LNCaP clone FGC (cell line): ENCODE data around the gene MRAP2.

Experiments used
- DNase-seq: peaks from one replicate; pipeline ENCODE4 v3.0.0-alpha.2; 2011; ENCODE audit warnings: low read depth
- H3K4me3 ChIP-seq: 2 replicates; pipeline ENCODE4 v1.5.1; 2011; ENCODE audit warnings: mild to moderate bottlenecking, low read depth, low read length, control low read depth
- TF ChIP-seq, protein P1 (sequence below): IDR thresholded peaks from 2 replicates; pipeline ENCODE4 v1.5.1; 2012; ENCODE audit warnings: mild to moderate bottlenecking; ENCODE audit not compliant: control insufficient read depth, insufficient read depth; ENCODE audit errors: extremely low read depth

Gene MRAP2

DNA sequence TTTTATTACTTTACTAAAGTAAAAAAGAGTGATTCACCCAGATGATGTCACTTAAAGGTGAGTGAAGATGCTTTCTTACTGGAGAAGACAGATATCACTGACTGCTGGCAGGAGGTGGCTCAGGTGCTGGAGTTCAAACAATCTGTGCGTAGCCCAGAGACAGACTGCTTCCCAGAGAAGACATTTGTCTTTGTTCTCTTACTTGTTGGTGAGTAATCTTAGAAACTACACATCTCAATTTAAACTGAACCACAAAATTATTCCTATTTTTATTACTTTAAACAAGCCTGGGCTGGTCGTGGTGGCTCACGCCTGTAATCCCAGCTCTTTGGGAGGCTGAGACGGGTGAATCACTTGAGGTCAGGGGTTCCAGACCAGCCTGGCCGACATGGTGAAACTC is 101.7 kb downstream of the MRAP2 start:
- TF ChIP-seq, protein P1, sequence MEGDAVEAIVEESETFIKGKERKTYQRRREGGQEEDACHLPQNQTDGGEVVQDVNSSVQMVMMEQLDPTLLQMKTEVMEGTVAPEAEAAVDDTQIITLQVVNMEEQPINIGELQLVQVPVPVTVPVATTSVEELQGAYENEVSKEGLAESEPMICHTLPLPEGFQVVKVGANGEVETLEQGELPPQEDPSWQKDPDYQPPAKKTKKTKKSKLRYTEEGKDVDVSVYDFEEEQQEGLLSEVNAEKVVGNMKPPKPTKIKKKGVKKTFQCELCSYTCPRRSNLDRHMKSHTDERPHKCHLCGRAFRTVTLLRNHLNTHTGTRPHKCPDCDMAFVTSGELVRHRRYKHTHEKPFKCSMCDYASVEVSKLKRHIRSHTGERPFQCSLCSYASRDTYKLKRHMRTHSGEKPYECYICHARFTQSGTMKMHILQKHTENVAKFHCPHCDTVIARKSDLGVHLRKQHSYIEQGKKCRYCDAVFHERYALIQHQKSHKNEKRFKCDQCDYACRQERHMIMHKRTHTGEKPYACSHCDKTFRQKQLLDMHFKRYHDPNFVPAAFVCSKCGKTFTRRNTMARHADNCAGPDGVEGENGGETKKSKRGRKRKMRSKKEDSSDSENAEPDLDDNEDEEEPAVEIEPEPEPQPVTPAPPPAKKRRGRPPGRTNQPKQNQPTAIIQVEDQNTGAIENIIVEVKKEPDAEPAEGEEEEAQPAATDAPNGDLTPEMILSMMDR: no peak
- H3K4me3 ChIP-seq: no peak overlapping the region
- no peak for DNase-seq

DNA sequence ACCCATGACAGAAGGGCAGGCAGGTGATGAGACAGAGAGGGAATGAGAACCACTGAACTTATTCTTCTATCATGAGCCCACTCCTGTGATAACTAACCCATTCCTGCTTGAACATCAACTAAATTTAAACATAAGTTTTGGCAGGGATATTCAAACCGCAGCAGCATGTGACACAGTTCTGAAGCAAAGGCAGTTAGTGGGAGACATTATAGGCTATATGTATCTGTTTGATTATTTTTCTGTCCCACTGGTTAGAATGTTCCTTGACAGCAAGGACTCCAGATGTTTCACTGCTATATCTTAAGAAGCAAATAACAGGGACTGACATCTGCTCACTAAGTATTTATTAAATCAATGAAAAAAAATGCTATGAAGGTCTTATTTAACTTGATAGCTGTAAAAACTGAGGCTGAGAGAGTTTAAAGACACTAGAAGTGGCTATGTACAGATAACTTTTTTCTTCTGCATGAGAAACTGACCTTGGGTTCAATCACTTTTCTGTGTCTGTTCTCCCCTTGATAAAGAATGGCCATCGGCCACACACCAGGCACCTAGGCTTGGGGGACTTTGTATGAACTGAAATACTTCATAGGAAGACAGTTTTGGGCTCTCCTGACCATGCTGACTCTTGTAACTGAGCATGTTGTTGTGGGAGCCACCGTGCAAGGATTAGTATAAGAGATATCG is 102.9 kb downstream of the MRAP2 start:
- no peak for DNase-seq
- TF ChIP-seq, protein P1: no peak
- no peak overlapping the region for H3K4me3 ChIP-seq

DNA sequence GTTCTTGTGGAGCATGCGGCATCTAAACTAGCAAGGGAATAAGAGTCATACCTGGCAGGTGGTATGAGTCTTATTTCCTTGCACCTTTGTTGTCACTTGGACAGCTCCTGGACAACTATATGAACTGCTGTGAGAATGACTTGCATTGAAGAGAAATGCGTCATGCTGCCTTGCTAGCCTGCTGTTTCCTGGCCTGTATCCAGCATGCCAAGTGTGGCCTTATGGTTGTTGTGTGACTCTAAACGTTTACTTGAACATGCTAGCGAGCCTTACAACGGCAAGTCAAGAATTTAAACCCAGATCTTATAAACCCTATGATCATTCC is 103.4 kb downstream of the MRAP2 start:
- H3K4me3 ChIP-seq: no peak overlapping the region
- TF ChIP-seq, protein P1: no peak
- no peak for DNase-seq

DNA sequence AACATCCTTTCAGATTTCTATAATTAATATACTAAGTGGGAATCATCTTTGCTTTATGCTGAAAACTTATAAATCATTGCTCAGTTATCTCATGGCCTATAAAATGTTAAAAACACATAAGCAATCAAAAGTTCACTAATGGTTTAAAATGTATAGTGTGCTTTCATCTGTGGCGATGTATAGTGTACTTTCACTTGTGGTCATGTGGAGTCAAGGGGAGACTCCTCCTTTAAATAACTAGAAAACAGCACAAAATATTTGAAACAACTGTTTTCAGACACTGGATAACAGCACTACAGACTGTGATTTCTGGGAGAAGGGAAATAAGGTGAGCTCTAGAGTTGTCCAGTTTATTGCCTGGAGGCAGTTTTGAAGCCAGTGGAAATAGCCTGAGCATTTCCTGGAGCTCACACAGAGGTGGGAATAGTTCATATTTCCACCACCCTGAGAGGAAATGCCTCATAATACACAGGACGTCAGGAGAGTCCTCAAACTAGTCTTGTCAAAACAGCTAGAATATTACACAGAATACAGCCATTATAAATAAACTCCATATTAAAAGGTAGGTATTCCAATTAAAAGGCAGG is 104.5 kb downstream of the MRAP2 start:
- TF ChIP-seq, protein P1: no peak
- H3K4me3 ChIP-seq: no peak overlapping the region
- DNase-seq: no peak

DNA sequence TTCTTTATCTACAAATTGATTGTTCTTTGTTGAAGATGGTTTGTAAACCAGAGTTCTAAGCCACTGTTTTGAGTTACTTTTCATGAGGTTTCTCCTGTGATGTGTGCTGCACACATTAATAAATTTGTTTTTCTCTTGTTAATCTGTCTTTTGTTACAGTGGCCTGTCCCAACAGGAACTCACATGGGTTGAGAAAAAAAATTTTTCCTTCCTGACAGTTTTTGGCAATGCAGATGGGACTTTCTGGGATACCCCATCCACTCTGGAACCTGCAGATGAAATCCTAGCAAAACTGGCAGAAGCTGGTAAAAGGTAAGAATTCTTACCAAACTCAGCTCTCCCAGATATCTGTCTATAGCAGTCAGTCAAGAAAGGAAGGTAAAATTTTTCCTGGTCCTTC is 105.7 kb downstream of the MRAP2 start:
- no peak overlapping the region for H3K4me3 ChIP-seq
- TF ChIP-seq, protein P1: no peak
- DNase-seq: no peak
